Mesenchymal stem cell (in vitro differentiated cells and primary cell): Measurements from ENCODE around the gene SLC2A10.

Experiments used
- DNase-seq: peaks from one replicate; pipeline ENCODE4 v3.0.0-alpha.2; 2013
- H2AFZ ChIP-seq: one replicate; pipeline ENCODE4 v1.6.1; 2013; ENCODE audit warnings: low read depth, mild to moderate bottlenecking, control low read depth, inconsistent platforms, low read length, moderate library complexity
- H2AK5ac ChIP-seq: 2 replicates; pipeline ENCODE4 v1.6.1; 2013; ENCODE audit warnings: low read length, moderate library complexity, mild to moderate bottlenecking, inconsistent platforms; ENCODE audit not compliant: severe bottlenecking
- H2BK120ac ChIP-seq: one replicate; pipeline ENCODE4 v1.6.1; 2013; ENCODE audit warnings: low read depth, mild to moderate bottlenecking, inconsistent platforms, low read length, moderate library complexity
- H2BK12ac ChIP-seq, 2 experiments: one replicate each; pipeline ENCODE4 v1.6.1; 2013; ENCODE audit warnings: inconsistent platforms in 2 of 2, low read length in 2 of 2, mild to moderate bottlenecking in 2 of 2, moderate library complexity in 2 of 2, control low read depth in 1 of 2
- H2BK15ac ChIP-seq: one replicate; pipeline ENCODE4 v1.6.1; 2013; ENCODE audit warnings: mild to moderate bottlenecking, low read depth, inconsistent platforms; ENCODE audit not compliant: poor library complexity, severe bottlenecking
- H2BK5ac ChIP-seq: 2 replicates; pipeline ENCODE4 v1.6.1; 2013; ENCODE audit warnings: low read depth, mild to moderate bottlenecking, low read length, control low read depth, inconsistent platforms; ENCODE audit not compliant: poor library complexity, severe bottlenecking
- H3K14ac ChIP-seq, 2 experiments: one replicate each; pipeline ENCODE4 v1.6.1; 2013; ENCODE audit warnings: inconsistent platforms in 2 of 2, low read length in 2 of 2, control low read depth in 1 of 2, mild to moderate bottlenecking in 1 of 2, moderate library complexity in 1 of 2
- H3K18ac ChIP-seq, 2 experiments: one replicate each; pipeline ENCODE4 v1.6.1; 2013; ENCODE audit warnings: inconsistent platforms in 2 of 2, low read length in 2 of 2, control low read depth in 1 of 2, low read depth in 1 of 2, mild to moderate bottlenecking in 1 of 2
- H3K23ac ChIP-seq, 2 experiments: one replicate each; pipeline ENCODE4 v1.6.1; 2013; ENCODE audit warnings: inconsistent platforms in 2 of 2, low read length in 2 of 2, mild to moderate bottlenecking in 2 of 2, moderate library complexity in 2 of 2, control low read depth in 1 of 2
- H3K27ac ChIP-seq: 2 replicates; pipeline ENCODE4 v1.5.1; 2013; ENCODE audit warnings: mild to moderate bottlenecking, moderate library complexity, low read length, control low read depth, inconsistent platforms; ENCODE audit not compliant: poor library complexity, severe bottlenecking
- H3K27me3 ChIP-seq, 2 experiments: 2 replicates each; pipeline versions ENCODE4 v1.6.1 to v1.7.0; 2013; ENCODE audit warnings: low read length in 2 of 2, mild to moderate bottlenecking in 2 of 2, moderate library complexity in 2 of 2, control low read depth in 1 of 2, inconsistent platforms in 1 of 2; ENCODE audit not compliant: control insufficient read depth in 1 of 2, insufficient read depth in 1 of 2
- H3K36me3 ChIP-seq, 2 experiments: 2 replicates each; pipeline versions ENCODE4 v1.6.1 to v1.7.0; 2013; ENCODE audit warnings: low read length in 2 of 2, control low read depth in 1 of 2, inconsistent platforms in 1 of 2, low read depth in 1 of 2, mild to moderate bottlenecking in 1 of 2; ENCODE audit not compliant: insufficient read depth in 2 of 2, control insufficient read depth in 1 of 2
- H3K4ac ChIP-seq, 2 experiments: one replicate each; pipeline ENCODE4 v1.6.1; 2013; ENCODE audit warnings: inconsistent platforms in 2 of 2, low read length in 2 of 2, mild to moderate bottlenecking in 2 of 2, moderate library complexity in 2 of 2, control low read depth in 1 of 2, low read depth in 1 of 2
- H3K4me1 ChIP-seq: 2 replicates; pipeline ENCODE4 v1.6.1; 2013; ENCODE audit warnings: low read depth, low read length, control low read depth; ENCODE audit not compliant: control insufficient read depth, insufficient read depth
- H3K4me2 ChIP-seq: 2 replicates; pipeline ENCODE4 v1.6.1; 2013; ENCODE audit warnings: low read length, mild to moderate bottlenecking, inconsistent platforms; ENCODE audit not compliant: poor library complexity, severe bottlenecking
- H3K4me3 ChIP-seq, 2 experiments: 2 replicates each; pipeline versions ENCODE4 v1.5.1 to v1.7.0; 2013; ENCODE audit warnings: low read length in 2 of 2, mild to moderate bottlenecking in 2 of 2, control low read depth in 1 of 2, low read depth in 1 of 2; ENCODE audit not compliant: insufficient read depth in 1 of 2
- H3K79me1 ChIP-seq: replicated peaks from 2 replicates; pipeline ENCODE4 v1.6.1; 2013; ENCODE audit warnings: mild to moderate bottlenecking, control low read depth, low read length, inconsistent platforms; ENCODE audit not compliant: poor library complexity, severe bottlenecking
- H3K9ac ChIP-seq: 2 replicates; pipeline ENCODE4 v1.7.0; 2013; ENCODE audit warnings: mild to moderate bottlenecking, low read length, moderate library complexity
- H3K9me3 ChIP-seq: 2 replicates; pipeline ENCODE4 v1.7.0; 2013; ENCODE audit warnings: mild to moderate bottlenecking, low read length; ENCODE audit not compliant: control insufficient read depth
- H4K8ac ChIP-seq: one replicate; pipeline ENCODE4 v1.6.1; 2013; ENCODE audit warnings: inconsistent platforms, mild to moderate bottlenecking, low read length, moderate library complexity
- H4K91ac ChIP-seq: one replicate; pipeline ENCODE4 v1.6.1; 2013; ENCODE audit warnings: mild to moderate bottlenecking, low read length, inconsistent platforms
- WGBS: methylation state at CpG from one replicate; pipeline ENCODE4 v1.1.7; 2013; ENCODE audit warnings: mixed read lengths; 5-methylcytosine and 5-hydroxymethylcytosine counted together

The SLC2A10 gene

GRCh38 chr20:46739431-46740213, 30.2 kb downstream of the SLC2A10 start:
- peaks cover 1 to 12% of the 10 kb centered on the region in 2 experiments for H3K36me3 ChIP-seq
- H3K79me1 ChIP-seq = no peaks in the 10 kb centered on the region
- H4K8ac ChIP-seq = peak overlapping the region; percentile 32
- no peak overlapping the region for H3K4ac ChIP-seq
- no peak overlapping the region for H2BK15ac ChIP-seq
- 47% methylated on average over 4 of the region's 4 CpGs for WGBS
- H3K27me3 ChIP-seq = peaks cover 5 to 31% of the 10 kb centered on the region in 2 experiments
- H2AK5ac ChIP-seq = no peak overlapping the region
- H3K27ac ChIP-seq = no peak overlapping the region
- no peak overlapping the region for H2AFZ ChIP-seq
- no peak overlapping the region for H3K4me3 ChIP-seq
- DNase-seq = peak; percentile 24
- H2BK120ac ChIP-seq = no peak overlapping the region
- no peak overlapping the region for H2BK12ac ChIP-seq
- no peak overlapping the region for H3K9ac ChIP-seq
- H4K91ac ChIP-seq = no peak overlapping the region
- H3K23ac ChIP-seq = no peak overlapping the region
- peaks cover 5% of the 10 kb centered on the region for H3K4me1 ChIP-seq
- no peak overlapping the region for H3K14ac ChIP-seq
- no peak overlapping the region for H3K4me2 ChIP-seq
- H3K18ac ChIP-seq = no peak overlapping the region
- H2BK5ac ChIP-seq = no peak overlapping the region
- no peaks in the 10 kb centered on the region for H3K9me3 ChIP-seq

GRCh38 chr20:46740214-46740609, 30.8 kb downstream of the SLC2A10 start:
- Histone ChIP-seq H2BK12ac (no peak overlapping the region), H2BK120ac (no peak overlapping the region), H4K91ac (no peak overlapping the region), H2BK5ac (no peak overlapping the region), H3K23ac (no peak overlapping the region), H4K8ac (peak overlapping the region; percentile 32), H3K4ac (no peak overlapping the region), H3K27ac (no peak overlapping the region), H3K14ac (no peak overlapping the region), H3K36me3 (peaks cover 0 to 6% of the 10 kb centered on the region in 2 experiments), H2AFZ (no peak overlapping the region), H3K9ac (no peak overlapping the region), H3K9me3 (no peaks in the 10 kb centered on the region), H3K18ac (no peak overlapping the region), H2AK5ac (no peak overlapping the region), H2BK15ac (no peak overlapping the region), H3K79me1 (no peaks in the 10 kb centered on the region), H3K27me3 (peaks cover 6 to 31% of the 10 kb centered on the region in 2 experiments), H3K4me2 (no peak overlapping the region), H3K4me3 (no peak overlapping the region), H3K4me1 (peaks cover 5% of the 10 kb centered on the region)
- no peak for DNase-seq
- WGBS = 84% methylated on average over 3 of the region's 3 CpGs

GRCh38 chr20:46741924-46742668, 32.6 kb downstream of the SLC2A10 start:
- H2BK5ac ChIP-seq = no peak overlapping the region
- 87% methylated on average over 6 of the region's 8 CpGs for whole genome bisulfite sequencing

GRCh38 chr20:46742669-46743045, 33.2 kb downstream of the SLC2A10 start:
- H4K8ac ChIP-seq = no peak overlapping the region
- H2BK120ac ChIP-seq = no peak overlapping the region
- no peak overlapping the region for H2BK12ac ChIP-seq
- peaks cover 5% of the 10 kb centered on the region for H3K4me1 ChIP-seq
- H3K23ac ChIP-seq = no peak overlapping the region
- no peak overlapping the region for H2AK5ac ChIP-seq
- no peak overlapping the region for H2AFZ ChIP-seq
- no peak overlapping the region for H3K4me2 ChIP-seq
- no peak overlapping the region for H3K27ac ChIP-seq
- H3K14ac ChIP-seq = no peak overlapping the region
- no peak overlapping the region for H3K4ac ChIP-seq
- no peaks in the 10 kb centered on the region for H3K9me3 ChIP-seq
- H4K91ac ChIP-seq = no peak overlapping the region
- no peak overlapping the region for H3K9ac ChIP-seq
- H3K27me3 ChIP-seq = peaks cover 10 to 46% of the 10 kb centered on the region in 2 experiments
- H3K18ac ChIP-seq = no peak overlapping the region
- no peak overlapping the region for H2BK5ac ChIP-seq
- no peaks in the 10 kb centered on the region for H3K36me3 ChIP-seq
- no peaks in the 10 kb centered on the region for H3K79me1 ChIP-seq
- DNase-seq = no peak
- H3K4me3 ChIP-seq = no peak overlapping the region
- no peak overlapping the region for H2BK15ac ChIP-seq
- WGBS = 85% methylated on average over 4 of the region's 5 CpGs

More at GRCh38 chr20:46741924-46742668, 32.6 kb downstream of the SLC2A10 start:
- Histone ChIP-seq H2AFZ (no peak overlapping the region), H2AK5ac (no peak overlapping the region), H3K4ac (no peak overlapping the region), H3K27me3 (peaks cover 10 to 46% of the 10 kb centered on the region in 2 experiments), H2BK15ac (no peak overlapping the region), H3K23ac (no peak overlapping the region), H4K91ac (no peak overlapping the region), H4K8ac (no peak overlapping the region), H3K4me2 (no peak overlapping the region), H3K36me3 (no peaks in the 10 kb centered on the region), H3K9me3 (no peaks in the 10 kb centered on the region), H3K4me3 (no peak overlapping the region), H2BK120ac (no peak overlapping the region), H3K27ac (no peak overlapping the region), H3K18ac (no peak overlapping the region), H3K79me1 (no peaks in the 10 kb centered on the region), H2BK12ac (no peak overlapping the region), H3K9ac (no peak overlapping the region), H3K14ac (no peak overlapping the region), H3K4me1 (peaks cover 5% of the 10 kb centered on the region)
- DNase-seq = no peak
